ENCODE results near the gene SSBP4.

DNA sequence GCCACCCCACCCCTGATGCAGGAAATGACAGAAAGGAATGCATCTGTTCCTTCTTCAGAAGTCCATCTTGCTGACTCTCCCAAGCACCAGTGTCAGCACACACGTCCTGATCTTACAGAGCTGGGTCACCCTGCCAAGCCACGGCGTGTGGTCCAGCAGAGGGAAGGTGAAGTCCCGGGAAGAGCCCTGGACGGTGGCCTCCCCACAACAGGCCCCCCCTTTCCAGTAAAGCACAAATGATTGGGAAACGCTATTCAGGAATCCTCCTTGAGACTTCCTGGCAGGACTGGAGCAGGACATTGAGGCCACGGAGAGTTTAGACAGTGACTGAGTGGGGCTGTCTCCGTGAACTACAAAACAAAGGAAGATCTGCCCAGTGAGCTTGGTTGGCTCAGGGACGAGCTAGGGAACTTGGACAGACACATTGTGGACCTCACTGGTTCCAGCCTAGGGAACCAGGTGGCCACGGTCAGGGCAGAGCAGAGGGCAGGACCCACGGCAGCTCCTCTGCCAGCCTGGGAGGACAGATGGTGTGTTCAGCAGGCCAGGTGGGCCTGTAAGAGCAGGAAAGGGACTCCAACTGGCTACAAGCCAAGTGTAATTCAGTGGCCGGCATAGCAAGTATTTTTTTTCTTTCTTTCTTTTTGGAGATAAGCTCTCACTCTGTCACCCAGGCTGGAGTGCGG, 61.0 kb downstream of the SSBP4 start:
- TF ChIP-seq POLR2A (IDR thresholded peaks at IDR 0.05), result no peak
- TF ChIP-seq, protein P1, sequence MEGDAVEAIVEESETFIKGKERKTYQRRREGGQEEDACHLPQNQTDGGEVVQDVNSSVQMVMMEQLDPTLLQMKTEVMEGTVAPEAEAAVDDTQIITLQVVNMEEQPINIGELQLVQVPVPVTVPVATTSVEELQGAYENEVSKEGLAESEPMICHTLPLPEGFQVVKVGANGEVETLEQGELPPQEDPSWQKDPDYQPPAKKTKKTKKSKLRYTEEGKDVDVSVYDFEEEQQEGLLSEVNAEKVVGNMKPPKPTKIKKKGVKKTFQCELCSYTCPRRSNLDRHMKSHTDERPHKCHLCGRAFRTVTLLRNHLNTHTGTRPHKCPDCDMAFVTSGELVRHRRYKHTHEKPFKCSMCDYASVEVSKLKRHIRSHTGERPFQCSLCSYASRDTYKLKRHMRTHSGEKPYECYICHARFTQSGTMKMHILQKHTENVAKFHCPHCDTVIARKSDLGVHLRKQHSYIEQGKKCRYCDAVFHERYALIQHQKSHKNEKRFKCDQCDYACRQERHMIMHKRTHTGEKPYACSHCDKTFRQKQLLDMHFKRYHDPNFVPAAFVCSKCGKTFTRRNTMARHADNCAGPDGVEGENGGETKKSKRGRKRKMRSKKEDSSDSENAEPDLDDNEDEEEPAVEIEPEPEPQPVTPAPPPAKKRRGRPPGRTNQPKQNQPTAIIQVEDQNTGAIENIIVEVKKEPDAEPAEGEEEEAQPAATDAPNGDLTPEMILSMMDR (IDR thresholded peaks at IDR 0.05), result no peak
